H1 (cell line): Measurements from ENCODE around the gene EIF3B. TPM values are rescaled to one million over a fixed set of nuclear protein-coding genes. Genes with fewer than 3 reads are reported as not detected.

Experiments
- CTCF ChIA-PET: fragments of 300-600 bp; sonication (Branson Sonifier 250); formaldehyde crosslinking; loops from one replicate; lab custom pipeline; 2021; ENCODE audit not compliant: partially characterized antibody; lab: Charles Lee
- POLR2A ChIA-PET: fragments of 300-600 bp; sonication (Branson Sonifier 250); formaldehyde crosslinking; loops from one replicate; lab custom pipeline; 2021; ENCODE audit warnings: inconsistent platforms; ENCODE audit not compliant: partially characterized antibody; lab: Charles Lee
- DNase-seq, 2 experiments: peaks; one replicate each; pipeline versions ENCODE4 v3.0.0 to v3.0.0-alpha.2; 2010 to 2022; ENCODE audit warnings: low spot score in 2 of 2, low read depth in 1 of 2, mixed read lengths in 1 of 2
- FAIRE-seq: peaks from 2 replicates; lab custom pipeline; 2011; peaks lifted over from hg19 to GRCh38; lab: Jason Lieb, UNC
- H2AFZ ChIP-seq: 2 replicates; pipeline ENCODE4 v1.8.1; 2012; ENCODE audit warnings: low read length, inconsistent platforms
- H2AK5ac ChIP-seq: 2 replicates; pipeline ENCODE4 v1.6.1; 2013; ENCODE audit warnings: low read depth, low read length
- H2BK120ac ChIP-seq: replicated peaks from 2 replicates; pipeline ENCODE3; 2013; ENCODE audit warnings: low read depth, low read length, inconsistent platforms
- H2BK12ac ChIP-seq: 2 replicates; pipeline ENCODE4 v1.6.1; 2013; ENCODE audit warnings: low read depth, low read length
- H2BK15ac ChIP-seq: 2 replicates; pipeline ENCODE4 v1.6.1; 2013; ENCODE audit warnings: low read length
- H2BK20ac ChIP-seq: 2 replicates; pipeline ENCODE4 v1.6.1; 2013; ENCODE audit warnings: low read length
- H2BK5ac ChIP-seq: 2 replicates; pipeline ENCODE4 v1.6.1; 2013; ENCODE audit warnings: low read depth, low read length
- H3K14ac ChIP-seq: 2 replicates; pipeline ENCODE4 v1.6.1; 2013; ENCODE audit warnings: inconsistent platforms; ENCODE audit not compliant: insufficient read length
- H3K18ac ChIP-seq: 2 replicates; pipeline ENCODE4 v1.6.1; 2013; ENCODE audit warnings: low read length; ENCODE audit errors: extremely low read depth
- H3K23ac ChIP-seq: 2 replicates; pipeline ENCODE4 v1.6.1; 2013; ENCODE audit warnings: inconsistent platforms; ENCODE audit not compliant: insufficient read length
- H3K23me2 ChIP-seq: 2 replicates; pipeline ENCODE4 v1.6.1; 2013; ENCODE audit warnings: low read depth, low read length
- H3K27ac ChIP-seq: 2 replicates; pipeline ENCODE4 v1.6.1; 2011; ENCODE audit warnings: low read depth, low read length, inconsistent platforms
- H3K27me3 ChIP-seq, 4 experiments: replicated peaks in 1 of 4; 1 replicate in 1 of 4; 2 replicates in 3 of 4; pipeline versions ENCODE4 v1.6.1 to v1.8.1; 2011 to 2013; ENCODE audit warnings: low read length in 3 of 4, mild to moderate bottlenecking in 3 of 4, inconsistent platforms in 2 of 4, mixed read lengths in 2 of 4, moderate library complexity in 1 of 4; ENCODE audit not compliant: control insufficient read depth in 3 of 4, insufficient read depth in 3 of 4; ENCODE audit errors: extremely low read depth in 1 of 4
- H3K36me3 ChIP-seq, 4 experiments: 2 replicates each; pipeline versions ENCODE4 v1.6.1 to v1.8.1; 2011 to 2013; ENCODE audit warnings: mild to moderate bottlenecking in 4 of 4, low read length in 3 of 4, moderate library complexity in 2 of 4, control low read depth in 1 of 4, inconsistent platforms in 1 of 4; ENCODE audit not compliant: insufficient read depth in 4 of 4, control insufficient read depth in 2 of 4
- H3K4ac ChIP-seq: replicated peaks from 2 replicates; pipeline ENCODE3; 2013; ENCODE audit warnings: low read length, low read depth, mixed read lengths, inconsistent platforms; ENCODE audit not compliant: insufficient read length
- H3K4me1 ChIP-seq, 4 experiments: replicated peaks in 1 of 4; 1 replicate in 1 of 4; 2 replicates in 3 of 4; pipeline versions ENCODE4 v1.6.1 to v1.8.1; 2011 to 2013; ENCODE audit warnings: low read length in 3 of 4, inconsistent platforms in 2 of 4, mixed read lengths in 1 of 4; ENCODE audit not compliant: insufficient read depth in 4 of 4, control insufficient read depth in 3 of 4
- H3K4me2 ChIP-seq, 2 experiments: 2 replicates each; pipeline versions ENCODE4 v1.6.1 to v1.8.1; 2011 to 2013; ENCODE audit warnings: low read depth in 2 of 2, low read length in 2 of 2, control low read depth in 1 of 2, inconsistent platforms in 1 of 2, mild to moderate bottlenecking in 1 of 2; ENCODE audit not compliant: insufficient read depth in 1 of 2
- H3K4me3 ChIP-seq, 4 experiments: fragments of 200-600, 300-600 bp in 1 of 4; sonication (generic), shearing (Covaris generic), sonication (Bioruptor Twin) in 1 of 4; 2 replicates each; pipeline versions ENCODE4 v1.5.1 to v1.8.1; 2011 to 2016; ENCODE audit warnings: low read length in 4 of 4, low read depth in 3 of 4, control low read depth in 2 of 4, inconsistent platforms in 2 of 4, mild to moderate bottlenecking in 2 of 4, mixed read lengths in 1 of 4, moderate library complexity in 1 of 4; ENCODE audit not compliant: insufficient read depth in 2 of 4; ENCODE audit errors: extremely low read depth in 1 of 4
- H3K56ac ChIP-seq: replicated peaks from 2 replicates; pipeline ENCODE3; 2013; ENCODE audit warnings: low read depth, mild to moderate bottlenecking, mixed read lengths, low read length, inconsistent platforms; ENCODE audit not compliant: insufficient read length
- H3K79me1 ChIP-seq: 2 replicates; pipeline ENCODE4 v1.6.1; 2013; ENCODE audit warnings: low read depth, low read length, control low read depth
- H3K79me2 ChIP-seq, 2 experiments: 2 replicates each; pipeline versions ENCODE4 v1.6.1 to v1.8.1; 2012 to 2013; ENCODE audit warnings: low read length in 2 of 2, mild to moderate bottlenecking in 2 of 2, inconsistent platforms in 1 of 2; ENCODE audit not compliant: insufficient read depth in 2 of 2, control insufficient read depth in 1 of 2
- H3K9ac ChIP-seq, 4 experiments: replicated peaks in 1 of 4; 1 replicate in 1 of 4; 2 replicates in 3 of 4; pipeline versions ENCODE4 v1.6.1 to v1.8.1; 2011 to 2013; ENCODE audit warnings: low read depth in 3 of 4, low read length in 3 of 4, control low read depth in 2 of 4, mild to moderate bottlenecking in 2 of 4, moderate library complexity in 2 of 4, inconsistent platforms in 1 of 4; ENCODE audit errors: extremely low read depth in 1 of 4
- H3K9me3 ChIP-seq, 2 experiments: 2 replicates each; pipeline versions ENCODE4 v1.6.1 to v1.8.1; 2012 to 2013; ENCODE audit warnings: mild to moderate bottlenecking in 2 of 2, moderate library complexity in 2 of 2, control low read depth in 1 of 2, inconsistent platforms in 1 of 2, low read depth in 1 of 2, low read length in 1 of 2, mixed read lengths in 1 of 2; ENCODE audit not compliant: insufficient read depth in 2 of 2
- H4K20me1 ChIP-seq, 2 experiments: replicated peaks in 1 of 2; 2 replicates each; pipeline versions ENCODE3 to v1.8.1; 2011 to 2013; ENCODE audit warnings: inconsistent platforms in 2 of 2, low read length in 2 of 2, mild to moderate bottlenecking in 1 of 2; ENCODE audit not compliant: insufficient read depth in 2 of 2, control insufficient read depth in 1 of 2
- H4K5ac ChIP-seq: 2 replicates; pipeline ENCODE4 v1.6.1; 2013; ENCODE audit warnings: low read length, low read depth, mixed read lengths, inconsistent platforms; ENCODE audit not compliant: insufficient read length
- H4K8ac ChIP-seq: 2 replicates; pipeline ENCODE4 v1.8.0; 2013; ENCODE audit warnings: mild to moderate bottlenecking, moderate library complexity, low read length, inconsistent platforms; ENCODE audit not compliant: insufficient read depth; ENCODE audit errors: extremely low read depth
- H4K91ac ChIP-seq: replicated peaks from 2 replicates; pipeline ENCODE3; 2013; ENCODE audit warnings: low read length, mixed read lengths, inconsistent platforms; ENCODE audit not compliant: insufficient read length
- RAD21 ChIP-seq, 2 experiments: IDR thresholded peaks in 1 of 2; conservative IDR thresholded peaks in 1 of 2; 2 replicates each; pipeline ENCODE4 v1.6.1; 2011; ENCODE audit warnings: low read depth in 2 of 2, low read length in 2 of 2, improper control_type of control experiment in 1 of 2, inconsistent platforms in 1 of 2, mild to moderate bottlenecking in 1 of 2, moderate library complexity in 1 of 2
- SRF ChIP-seq: IDR thresholded peaks from 2 replicates; pipeline ENCODE4 v1.6.1; 2011; ENCODE audit warnings: mild to moderate bottlenecking, low read depth, low read length, moderate library complexity
- WGBS, 2 experiments: shearing (Covaris generic) in 1 of 2; methylation state at CpG; one replicate each; pipeline versions ENCODE4 v1.1.6 to v1.1.7; 2013 to 2015; ENCODE audit warnings: low lambda C conversion rate in 2 of 2, mixed read lengths in 2 of 2, inconsistent platforms in 1 of 2, low coverage in 1 of 2, missing lambda C conversion rate in 1 of 2; ENCODE audit not compliant: insufficient replicate concordance in 2 of 2, insufficient coverage in 1 of 2, insufficient read length in 1 of 2; ENCODE audit errors: extremely low coverage in 1 of 2, missing lambda C conversion rate in 1 of 2; 5-methylcytosine and 5-hydroxymethylcytosine counted together
- polyA plus RNA-seq, 7 experiments: library from polyadenylated mRNA; depleted of rRNA in 3 of 7; stranded (reverse) in 5 of 7; unstranded in 2 of 7; fragments of >200 nt in 5 of 7; fragments of 200-250 nt in 2 of 7; gene quantifications; 1 replicate in 5 of 7; 2 replicates in 1 of 7; 4 replicates in 1 of 7; pipeline versions ENCODE4 v1.2.1 to v1.2.3, GENCODE V29; 2011 to 2013; ENCODE audit warnings: missing spikeins in 2 of 7, mixed read lengths in 2 of 7
- total RNA-seq: library from RNA; stranded (reverse); fragmentation: NEBNext Ultra II Directional; extraction: Animal tissue kit (Norgen Biotek cat#: 25700); gene quantifications from 2 replicates; pipeline ENCODE4 v1.2.1, GENCODE V29; 2021

The EIF3B gene
- total and polyA plus RNA-seq, 2 of the 8 experiments (the other 6 are each of a cell fraction or from before 2014, with no cell fraction given) = 167 to 316 TPM

DNA sequence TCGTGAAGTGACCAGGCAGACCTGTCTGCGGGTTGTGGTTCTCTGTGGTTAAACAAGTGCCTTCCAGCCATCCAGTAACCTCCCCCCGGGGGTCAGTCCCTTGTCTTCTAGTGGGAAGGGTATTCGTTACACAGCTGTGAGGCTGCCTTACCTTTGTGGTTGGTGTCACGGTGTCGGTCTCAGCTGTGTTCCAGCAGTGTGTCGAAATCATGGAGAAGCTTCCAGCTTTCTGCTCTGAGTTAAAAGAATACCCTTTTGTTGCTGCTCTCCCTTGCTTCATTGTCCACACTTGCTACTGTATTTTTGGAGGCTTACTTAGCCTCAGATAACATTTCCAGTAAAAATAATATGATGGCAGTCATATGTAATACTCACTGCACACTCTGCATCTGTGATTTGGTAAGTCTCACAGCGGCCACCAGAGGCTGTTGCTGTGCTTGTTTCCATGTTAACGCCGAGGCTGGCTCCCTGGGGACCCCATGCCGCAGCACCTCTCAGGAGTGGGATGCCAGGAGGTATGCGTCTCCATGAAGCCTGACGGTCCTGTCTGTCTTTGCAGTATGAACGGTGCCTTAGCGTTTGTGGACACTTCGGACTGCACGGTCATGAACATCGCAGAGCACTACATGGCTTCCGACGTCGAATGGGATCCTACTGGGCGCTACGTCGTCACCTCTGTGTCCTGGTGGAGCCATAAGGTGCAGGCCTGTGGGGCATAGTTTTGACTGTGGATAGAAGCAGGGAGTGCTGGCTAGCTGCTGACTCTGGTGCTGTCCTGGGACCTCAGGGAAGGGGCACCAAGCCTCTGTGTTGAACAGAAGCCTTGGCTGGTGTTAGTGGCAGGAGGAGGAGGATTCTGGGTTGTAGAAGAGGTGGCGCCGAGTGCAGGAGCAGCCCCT lies 20.5 kb downstream of the EIF3B start:
- Histone ChIP-seq H3K4ac (no peak overlapping the region), H3K79me1 (peaks cover 13% of the 10 kb centered on the region), H2AK5ac (no peak overlapping the region), H2BK15ac (no peak overlapping the region), H2AFZ (no peak overlapping the region), H2BK5ac (no peak overlapping the region), H2BK20ac (no peak overlapping the region), H3K14ac (no peak overlapping the region), H3K9ac (no peak overlapping the region; a peak in 1 of 7 replicates), H3K9me3 (no peaks in the 10 kb centered on the region), H3K4me2 (no peak overlapping the region), H3K23ac (no peak overlapping the region), H3K23me2 (no peaks in the 10 kb centered on the region), H3K4me3 (no peak overlapping the region), H4K20me1 (peaks cover 30 to 47% of the 10 kb centered on the region in 2 experiments), H3K4me1 (no peaks in the 10 kb centered on the region), H2BK120ac (no peak overlapping the region), H3K79me2 (peaks cover 0 to 56% of the 10 kb centered on the region in 2 experiments; a peak in 2 of 4 replicates), H3K56ac (no peak overlapping the region), H3K27me3 (no peaks in the 10 kb centered on the region; a peak in 1 of 7 replicates), H3K36me3 (peaks cover 70 to 88% (median 83%) of the 10 kb centered on the region in 4 experiments), H4K5ac (no peak overlapping the region), H3K27ac (no peak overlapping the region), H4K91ac (no peak overlapping the region), H2BK12ac (no peak overlapping the region), H3K18ac (no peak overlapping the region), H4K8ac (no peak overlapping the region)
- no peak for DNase-seq
- ChIA-PET POLR2A (interaction anchor here (1.1 to 12.3 kb wide), 4 partner anchors 9 to 20 kb away, joined by 3 to 69 read pairs (median 24); partner anchors contain the start of gene EIF3B), CTCF (interaction anchor here (0.9 to 4.9 kb wide), 4 partner anchors 11 to 93 kb away, joined by 3 to 34 read pairs (median 4); no protein-coding TSS in a partner anchor)
- no peak for FAIRE-seq
- no peak; a peak in 1 of 4 replicates for TF ChIP-seq RAD21 (IDR thresholded peaks at IDR 0.05 in 1 of 2, conservative IDR thresholded peaks at IDR 0.05 in 1 of 2; ENCODE audit: low read depth in 2 of 2, low read length in 2 of 2)
- no peak for TF ChIP-seq SRF
- WGBS, 2 experiments = 94% methylated on average over 26 of the region's 26 CpGs; no CpG with 5 or more reads in 1 of the 2 experiments
